Stimulated activated naive CD4-positive, alpha-beta T cell treated with Interleukin-2 at 50 U/mL for 16 hours (primary cell): ENCODE measurements around the gene AVPR2.

Source experiments
- DNase-seq: peaks from one replicate; lab custom pipeline; 2025; lab: John Stamatoyannopoulos, UW

AVPR2 gene

GRCh38 chrX:153952373-153953026 is 48.0 kb downstream of the AVPR2 start:
- no peak for DNase-seq

GRCh38 chrX:153953342-153953830 is 48.9 kb downstream of the AVPR2 start:
- DNase-seq, result peak; percentile 61

DNA sequence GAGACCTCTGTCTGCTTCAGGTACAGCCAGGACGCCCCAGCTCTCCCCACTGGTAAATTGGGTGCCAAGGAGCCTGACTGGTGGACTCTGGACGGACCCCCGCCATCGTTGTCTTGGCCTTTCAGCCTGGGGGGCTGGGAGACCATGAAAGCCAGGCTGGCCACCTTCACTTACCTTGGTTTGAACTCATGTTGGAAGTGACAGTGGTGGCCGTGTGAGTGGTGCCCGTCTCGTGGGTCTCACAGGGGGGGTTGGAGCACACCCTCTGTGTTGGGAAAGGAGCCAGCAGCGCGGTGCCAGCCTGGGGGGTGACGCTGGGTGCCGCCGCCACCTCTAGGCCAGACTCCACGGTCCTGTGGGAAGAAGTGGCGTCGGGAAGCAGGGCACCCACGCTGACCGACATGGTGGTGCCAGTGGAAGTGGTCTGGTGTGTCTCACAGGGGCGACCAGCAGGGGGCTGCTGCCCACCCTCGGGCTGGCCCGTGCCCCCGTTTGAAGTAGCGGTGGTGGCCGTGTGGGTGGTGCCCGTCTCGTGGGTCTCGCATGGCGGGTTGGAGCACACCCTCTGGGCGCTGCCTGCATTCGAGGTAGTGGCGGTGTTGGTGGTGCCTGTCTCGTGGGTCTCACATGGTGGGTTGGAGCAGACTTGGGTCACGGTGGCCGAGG is 49.6 kb downstream of the AVPR2 start:
- no peak for DNase-seq

GRCh38 chrX:153954558-153955227 is 50.2 kb downstream of the AVPR2 start:
- no peak for DNase-seq

- no peak for DNase-seq
Observed at GRCh38 chrX:153955228-153955732, 50.8 kb downstream of the AVPR2 start.

DNA sequence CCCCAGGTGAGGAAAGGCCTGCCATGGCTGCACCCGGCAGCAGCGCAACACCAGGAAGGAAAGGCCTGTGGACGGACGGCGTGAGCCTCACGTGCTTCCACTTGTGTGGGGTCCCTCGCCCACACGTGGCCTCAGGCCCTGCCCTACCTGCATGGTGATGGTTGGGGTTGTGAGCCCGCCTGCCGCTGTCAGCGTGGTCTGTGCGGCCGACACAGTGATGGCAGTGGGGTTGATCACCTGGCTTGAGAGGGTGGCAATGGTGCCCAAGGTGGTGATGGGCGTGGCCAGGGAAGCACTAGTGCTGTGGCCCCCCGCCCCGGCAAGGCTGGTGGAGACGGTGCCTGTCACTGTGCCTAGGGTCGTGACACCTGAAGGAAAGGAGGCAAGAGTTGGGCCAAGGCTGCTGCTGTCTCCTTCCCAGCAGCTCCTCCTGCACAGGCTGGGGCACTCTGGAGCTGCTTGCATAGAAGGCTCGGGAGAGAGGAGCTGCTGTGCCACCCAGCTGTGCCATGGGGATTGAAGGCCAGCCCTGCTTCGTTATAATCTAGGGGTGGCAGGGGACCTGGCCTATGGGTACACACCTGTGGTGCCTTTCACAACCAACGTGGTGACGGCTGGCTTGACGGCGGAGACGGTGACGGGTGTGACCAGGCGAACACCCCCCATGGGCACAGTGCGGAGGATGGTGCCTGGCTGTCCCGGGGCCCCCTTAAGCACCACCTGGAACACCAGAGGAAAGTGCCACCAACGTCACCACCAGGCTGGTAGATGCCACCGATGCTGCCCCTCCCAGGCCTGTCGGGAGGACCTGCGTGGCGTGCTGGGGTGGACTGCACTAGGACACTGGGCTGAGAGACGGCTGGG is 51.8 kb downstream of the AVPR2 start:
- DNase-seq, result no peak
